HG03039 (cell line): ENCODE data around the gene RPL3.

Experiments used
- ATAC-seq: cut with Tn5 transposase; IDR thresholded peaks from one replicate; pipeline ENCODE4 v1.9.1; 2021; ENCODE audit warnings: mild to moderate bottlenecking, moderate library complexity; ENCODE audit not compliant: unreplicated experiment

RPL3 gene

GRCh38 chr22:39265143-39265886, 54.1 kb downstream of the RPL3 start:
- no peak for ATAC-seq

DNA sequence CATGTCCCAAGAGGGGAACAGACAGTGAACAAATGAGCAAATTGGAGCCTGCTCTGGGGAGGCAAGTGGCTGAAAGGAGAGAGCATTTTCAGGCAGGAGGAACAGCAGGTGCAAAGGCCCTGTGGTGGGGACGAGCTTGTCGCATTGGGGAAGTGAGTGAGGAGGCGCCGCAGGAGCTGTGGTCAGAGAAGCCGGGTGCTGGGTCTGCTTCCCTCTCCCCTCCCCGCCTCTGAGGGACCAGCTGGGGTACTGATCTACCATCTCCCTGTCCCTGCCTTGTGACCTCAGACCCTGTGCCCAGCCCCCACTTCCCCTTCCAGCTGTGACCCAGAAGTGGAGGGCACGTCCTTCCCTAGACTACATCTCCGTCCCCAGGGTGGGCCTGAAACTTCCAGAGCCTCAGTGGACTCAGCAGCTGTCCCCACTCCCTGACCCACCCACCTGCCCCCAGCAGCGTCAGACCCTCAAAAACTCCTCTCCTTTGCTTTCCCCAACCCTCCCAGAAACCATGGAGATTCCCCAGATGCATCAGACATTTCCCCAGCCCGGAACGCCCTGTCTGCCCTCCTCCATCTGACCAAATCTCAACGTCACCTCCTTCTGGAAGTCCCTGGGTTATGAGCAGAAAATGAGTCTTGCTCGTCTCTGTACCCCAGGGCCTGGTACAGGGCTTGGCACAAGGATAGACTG, 54.9 kb downstream of the RPL3 start:
- no peak for ATAC-seq

DNA sequence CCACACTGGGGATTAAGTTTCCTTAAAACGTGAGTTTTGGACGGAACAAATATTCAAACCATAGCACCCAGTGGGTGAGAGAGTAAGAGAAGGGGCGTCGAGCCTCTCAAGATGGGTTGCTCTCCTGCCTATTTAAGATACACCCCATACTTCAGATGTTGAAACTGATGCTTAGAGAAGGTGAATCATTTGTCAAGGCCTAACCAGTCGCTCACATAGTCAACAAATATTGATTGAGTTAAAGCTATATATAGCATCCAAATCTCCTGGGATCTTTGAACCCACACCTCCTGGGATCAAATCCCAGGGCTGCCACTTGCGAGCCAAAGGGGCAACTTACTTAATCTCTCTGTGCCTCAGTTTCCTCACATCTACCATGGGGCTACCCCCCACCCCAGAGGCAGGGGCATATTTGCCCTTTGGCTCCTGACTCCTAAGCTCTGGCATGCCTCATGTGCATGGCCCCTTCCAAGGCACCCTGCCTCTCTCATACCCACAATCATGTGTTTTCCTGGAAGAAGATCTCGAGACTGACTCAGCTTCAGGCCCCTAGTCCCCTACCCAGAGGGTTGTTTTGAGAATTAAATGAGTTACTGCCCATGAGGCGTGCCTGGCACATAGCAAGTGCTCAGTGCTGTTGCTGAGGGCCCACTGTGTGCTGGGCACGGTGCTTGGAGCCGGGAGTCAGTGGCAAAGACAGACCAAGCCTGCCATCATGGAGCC, 55.6 kb downstream of the RPL3 start:
- ATAC-seq = no peak
